Measurements from ENCODE around the gene FAM98A. TPM values are rescaled to one million over a fixed set of nuclear protein-coding genes. Genes with fewer than 3 reads are reported as not detected.

FAM98A gene
- total and polyA plus RNA-seq, 4 donors, result 6.8 to 58.1 (median 33.7) TPM

DNA sequence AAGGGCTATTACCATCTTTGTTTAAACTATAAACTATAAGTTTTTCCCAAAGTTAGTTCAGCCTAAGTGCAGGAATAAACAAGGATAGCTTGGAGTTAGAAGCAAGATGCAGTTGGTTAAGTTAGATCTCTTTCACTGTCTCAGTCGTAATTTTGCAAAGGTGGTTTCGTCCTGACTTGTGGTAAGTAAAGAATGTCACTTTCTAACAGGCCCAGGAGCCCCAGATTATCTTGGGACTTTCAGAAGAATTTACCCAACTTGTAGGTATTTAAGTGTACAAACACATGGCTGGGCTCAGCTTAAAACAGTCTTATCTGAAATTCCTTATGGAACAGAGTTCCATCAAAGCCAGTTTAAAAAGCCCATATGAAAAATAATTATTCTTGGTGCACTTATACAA is 18.3 kb upstream of the FAM98A start:
- H3K27me3 ChIP-seq (ENCODE audit: control insufficient read depth in 4 of 4, insufficient read depth in 4 of 4, low read length in 3 of 4), result no peaks in the 10 kb centered on the region
- H3K27ac ChIP-seq (ENCODE audit: low read depth in 1 of 2, low read length in 2 of 2), result no peak overlapping the region
- H3K4me3 ChIP-seq (ENCODE audit: low read depth in 1 of 3, low read length in 3 of 3), result no peak overlapping the region
- H3K9me3 ChIP-seq (ENCODE audit: control insufficient read depth in 4 of 4, low read length in 3 of 4), result peaks cover 0 to 3% (median 2%) of the 10 kb centered on the region in 4 donors
- no peak for DNase-seq (ENCODE audit: low spot score)
- H3K4me1 ChIP-seq (ENCODE audit: control insufficient read depth in 4 of 4, insufficient read depth in 4 of 4, low read length in 3 of 4), result no peaks in the 10 kb centered on the region
- TF ChIP-seq, protein P1, sequence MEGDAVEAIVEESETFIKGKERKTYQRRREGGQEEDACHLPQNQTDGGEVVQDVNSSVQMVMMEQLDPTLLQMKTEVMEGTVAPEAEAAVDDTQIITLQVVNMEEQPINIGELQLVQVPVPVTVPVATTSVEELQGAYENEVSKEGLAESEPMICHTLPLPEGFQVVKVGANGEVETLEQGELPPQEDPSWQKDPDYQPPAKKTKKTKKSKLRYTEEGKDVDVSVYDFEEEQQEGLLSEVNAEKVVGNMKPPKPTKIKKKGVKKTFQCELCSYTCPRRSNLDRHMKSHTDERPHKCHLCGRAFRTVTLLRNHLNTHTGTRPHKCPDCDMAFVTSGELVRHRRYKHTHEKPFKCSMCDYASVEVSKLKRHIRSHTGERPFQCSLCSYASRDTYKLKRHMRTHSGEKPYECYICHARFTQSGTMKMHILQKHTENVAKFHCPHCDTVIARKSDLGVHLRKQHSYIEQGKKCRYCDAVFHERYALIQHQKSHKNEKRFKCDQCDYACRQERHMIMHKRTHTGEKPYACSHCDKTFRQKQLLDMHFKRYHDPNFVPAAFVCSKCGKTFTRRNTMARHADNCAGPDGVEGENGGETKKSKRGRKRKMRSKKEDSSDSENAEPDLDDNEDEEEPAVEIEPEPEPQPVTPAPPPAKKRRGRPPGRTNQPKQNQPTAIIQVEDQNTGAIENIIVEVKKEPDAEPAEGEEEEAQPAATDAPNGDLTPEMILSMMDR (IDR thresholded peaks at IDR 0.05; ENCODE audit: low read depth, low read length, missing input control), result no peak
- TF ChIP-seq FOXA1 (IDR thresholded peaks at IDR 0.05), result no peak
- no peak for TF ChIP-seq RXRA (IDR thresholded peaks at IDR 0.05)
- no peak for TF ChIP-seq FOXA2 (IDR thresholded peaks at IDR 0.05)
- TF ChIP-seq SP1 (IDR thresholded peaks at IDR 0.05), result no peak
- TF ChIP-seq, protein P2, sequence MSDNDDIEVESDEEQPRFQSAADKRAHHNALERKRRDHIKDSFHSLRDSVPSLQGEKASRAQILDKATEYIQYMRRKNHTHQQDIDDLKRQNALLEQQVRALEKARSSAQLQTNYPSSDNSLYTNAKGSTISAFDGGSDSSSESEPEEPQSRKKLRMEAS (IDR thresholded peaks at IDR 0.05), result no peak
- no peak overlapping the region for H3K9ac ChIP-seq (ENCODE audit: low read depth in 1 of 2, low read length in 2 of 2)
- H3K36me3 ChIP-seq (ENCODE audit: control insufficient read depth in 4 of 4, insufficient read depth in 3 of 4, low read depth in 1 of 4, low read length in 3 of 4), result no peaks in the 10 kb centered on the region
- WGBS, result 90% methylated on average over 2 of the region's 2 CpGs

DNA sequence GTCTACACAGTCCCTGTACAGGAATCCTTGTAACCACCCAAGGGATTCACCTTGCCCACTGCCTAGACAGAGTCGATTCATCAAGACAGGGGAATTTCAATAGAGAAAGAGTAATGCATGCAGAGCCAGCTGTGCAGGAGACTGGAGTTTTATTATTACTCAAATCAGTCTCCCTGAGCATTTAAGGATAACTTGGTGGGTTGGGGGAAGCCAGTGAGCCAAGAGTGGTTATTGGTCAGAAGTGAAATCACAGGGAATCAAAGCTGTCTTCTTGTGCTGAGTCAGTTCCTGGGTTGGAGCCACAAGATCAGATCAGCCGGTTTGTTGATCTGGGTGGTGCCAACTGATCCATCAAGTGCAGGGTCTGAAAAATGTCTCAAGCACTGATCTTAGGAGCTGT is 17.8 kb upstream of the FAM98A start:
- TF ChIP-seq, protein P1 (IDR thresholded peaks at IDR 0.05; ENCODE audit: low read depth, low read length, missing input control), result no peak
- TF ChIP-seq FOXA2 (IDR thresholded peaks at IDR 0.05) (no peak), HNF4G (IDR thresholded peaks at IDR 0.05) (no peak), HNF4A (conservative IDR thresholded peaks at IDR 0.05) (no peak), NR2F2 (IDR thresholded peaks at IDR 0.05) (no peak), YY1 (IDR thresholded peaks at IDR 0.05) (no peak), GABPA (IDR thresholded peaks at IDR 0.05 in 1 of 2, conservative IDR thresholded peaks at IDR 0.05 in 1 of 2) (no peak), RXRA (IDR thresholded peaks at IDR 0.05) (no peak), FOXA1 (IDR thresholded peaks at IDR 0.05) (no peak), TAF1 (conservative IDR thresholded peaks at IDR 0.05) (no peak), RAD21 (IDR thresholded peaks at IDR 0.05) (no peak), JUND (IDR thresholded peaks at IDR 0.05) (no peak), EGR1 (IDR thresholded peaks at IDR 0.05; ENCODE audit: low read depth in 2 of 2) (no peak), SP1 (IDR thresholded peaks at IDR 0.05) (no peak)
- TF ChIP-seq, protein P3, sequence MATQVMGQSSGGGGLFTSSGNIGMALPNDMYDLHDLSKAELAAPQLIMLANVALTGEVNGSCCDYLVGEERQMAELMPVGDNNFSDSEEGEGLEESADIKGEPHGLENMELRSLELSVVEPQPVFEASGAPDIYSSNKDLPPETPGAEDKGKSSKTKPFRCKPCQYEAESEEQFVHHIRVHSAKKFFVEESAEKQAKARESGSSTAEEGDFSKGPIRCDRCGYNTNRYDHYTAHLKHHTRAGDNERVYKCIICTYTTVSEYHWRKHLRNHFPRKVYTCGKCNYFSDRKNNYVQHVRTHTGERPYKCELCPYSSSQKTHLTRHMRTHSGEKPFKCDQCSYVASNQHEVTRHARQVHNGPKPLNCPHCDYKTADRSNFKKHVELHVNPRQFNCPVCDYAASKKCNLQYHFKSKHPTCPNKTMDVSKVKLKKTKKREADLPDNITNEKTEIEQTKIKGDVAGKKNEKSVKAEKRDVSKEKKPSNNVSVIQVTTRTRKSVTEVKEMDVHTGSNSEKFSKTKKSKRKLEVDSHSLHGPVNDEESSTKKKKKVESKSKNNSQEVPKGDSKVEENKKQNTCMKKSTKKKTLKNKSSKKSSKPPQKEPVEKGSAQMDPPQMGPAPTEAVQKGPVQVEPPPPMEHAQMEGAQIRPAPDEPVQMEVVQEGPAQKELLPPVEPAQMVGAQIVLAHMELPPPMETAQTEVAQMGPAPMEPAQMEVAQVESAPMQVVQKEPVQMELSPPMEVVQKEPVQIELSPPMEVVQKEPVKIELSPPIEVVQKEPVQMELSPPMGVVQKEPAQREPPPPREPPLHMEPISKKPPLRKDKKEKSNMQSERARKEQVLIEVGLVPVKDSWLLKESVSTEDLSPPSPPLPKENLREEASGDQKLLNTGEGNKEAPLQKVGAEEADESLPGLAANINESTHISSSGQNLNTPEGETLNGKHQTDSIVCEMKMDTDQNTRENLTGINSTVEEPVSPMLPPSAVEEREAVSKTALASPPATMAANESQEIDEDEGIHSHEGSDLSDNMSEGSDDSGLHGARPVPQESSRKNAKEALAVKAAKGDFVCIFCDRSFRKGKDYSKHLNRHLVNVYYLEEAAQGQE (IDR thresholded peaks at IDR 0.05), result no peak
- TF ChIP-seq, protein P4, sequence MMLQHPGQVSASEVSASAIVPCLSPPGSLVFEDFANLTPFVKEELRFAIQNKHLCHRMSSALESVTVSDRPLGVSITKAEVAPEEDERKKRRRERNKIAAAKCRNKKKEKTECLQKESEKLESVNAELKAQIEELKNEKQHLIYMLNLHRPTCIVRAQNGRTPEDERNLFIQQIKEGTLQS (IDR thresholded peaks at IDR 0.05), result no peak
- TF ChIP-seq, protein P2 (IDR thresholded peaks at IDR 0.05), result no peak
- TF ChIP-seq, protein P5, sequence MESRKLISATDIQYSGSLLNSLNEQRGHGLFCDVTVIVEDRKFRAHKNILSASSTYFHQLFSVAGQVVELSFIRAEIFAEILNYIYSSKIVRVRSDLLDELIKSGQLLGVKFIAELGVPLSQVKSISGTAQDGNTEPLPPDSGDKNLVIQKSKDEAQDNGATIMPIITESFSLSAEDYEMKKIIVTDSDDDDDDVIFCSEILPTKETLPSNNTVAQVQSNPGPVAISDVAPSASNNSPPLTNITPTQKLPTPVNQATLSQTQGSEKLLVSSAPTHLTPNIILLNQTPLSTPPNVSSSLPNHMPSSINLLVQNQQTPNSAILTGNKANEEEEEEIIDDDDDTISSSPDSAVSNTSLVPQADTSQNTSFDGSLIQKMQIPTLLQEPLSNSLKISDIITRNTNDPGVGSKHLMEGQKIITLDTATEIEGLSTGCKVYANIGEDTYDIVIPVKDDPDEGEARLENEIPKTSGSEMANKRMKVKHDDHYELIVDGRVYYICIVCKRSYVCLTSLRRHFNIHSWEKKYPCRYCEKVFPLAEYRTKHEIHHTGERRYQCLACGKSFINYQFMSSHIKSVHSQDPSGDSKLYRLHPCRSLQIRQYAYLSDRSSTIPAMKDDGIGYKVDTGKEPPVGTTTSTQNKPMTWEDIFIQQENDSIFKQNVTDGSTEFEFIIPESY (IDR thresholded peaks at IDR 0.05), result no peak
- H3K9me3 ChIP-seq (ENCODE audit: control insufficient read depth in 4 of 4, low read length in 3 of 4), result peaks cover 0 to 3% (median 2%) of the 10 kb centered on the region in 4 donors
- DNase-seq (ENCODE audit: low spot score), result no peak
- H3K27ac ChIP-seq (ENCODE audit: low read depth in 1 of 2, low read length in 2 of 2), result no peak overlapping the region
- WGBS, result 69% methylated on average over 2 of the region's 2 CpGs
- no peak overlapping the region for H3K9ac ChIP-seq (ENCODE audit: low read depth in 1 of 2, low read length in 2 of 2)
- no peaks in the 10 kb centered on the region for H3K4me1 ChIP-seq (ENCODE audit: control insufficient read depth in 4 of 4, insufficient read depth in 4 of 4, low read length in 3 of 4)
- no peaks in the 10 kb centered on the region for H3K36me3 ChIP-seq (ENCODE audit: control insufficient read depth in 4 of 4, insufficient read depth in 3 of 4, low read depth in 1 of 4, low read length in 3 of 4)
- no peaks in the 10 kb centered on the region for H3K27me3 ChIP-seq (ENCODE audit: control insufficient read depth in 4 of 4, insufficient read depth in 4 of 4, low read length in 3 of 4)
- H3K4me3 ChIP-seq (ENCODE audit: low read depth in 1 of 3, low read length in 3 of 3), result no peak overlapping the region

Measured in liver (tissue), 9 donors.